Tibial nerve (tissue), 3 donors: Measurements from ENCODE around the gene PELO.

Experiments
- POLR2A ChIP-seq, 2 donors: fragments of 450-650 bp; IDR thresholded peaks; one replicate each; pipeline ENCODE4 v1.6.1; 2017; ENCODE audit warnings: antibody characterized with exemption in 2 of 2, mild to moderate bottlenecking in 2 of 2, moderate library complexity in 2 of 2
- TF ChIP-seq, protein P1 (sequence below), 5 experiments: fragments of 200-600 bp in 3 of 5; fragments of 450-650 bp in 2 of 5; sonication (generic) in 3 of 5; IDR thresholded peaks; one replicate each; pipeline ENCODE4 v1.5.1; 2016 to 2019; ENCODE audit warnings: antibody characterized with exemption in 5 of 5, mild to moderate bottlenecking in 3 of 5, moderate library complexity in 2 of 5

DNA sequence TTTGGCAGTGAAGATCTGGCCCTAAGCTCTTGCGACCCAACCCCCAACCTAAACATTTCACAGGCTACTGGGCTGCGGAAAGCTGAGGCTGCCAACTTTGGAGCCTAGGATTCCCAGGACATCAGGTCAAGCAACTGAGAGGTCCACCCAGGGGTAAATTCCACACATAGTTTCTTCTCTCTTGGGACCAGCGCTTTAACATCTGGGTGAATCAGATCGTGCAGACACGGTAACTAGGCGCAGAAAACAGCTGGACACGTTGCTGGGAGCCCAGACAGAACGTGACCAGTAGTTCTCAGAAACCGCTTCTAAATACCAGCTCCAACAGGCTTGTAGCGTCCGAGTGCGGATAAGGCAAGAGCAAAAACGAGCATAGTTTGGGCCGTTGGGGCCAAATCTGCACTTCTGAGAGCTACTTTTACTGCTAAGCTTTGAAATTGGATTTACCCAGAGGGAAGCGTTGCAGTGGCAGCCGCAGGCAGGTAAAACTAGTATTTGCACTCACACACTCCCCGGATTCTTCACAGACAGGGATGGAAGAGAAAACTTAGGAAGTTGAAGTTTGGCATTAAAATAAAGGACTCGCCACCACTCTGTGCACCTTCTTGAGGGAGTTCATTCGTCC lies 11.8 kb downstream of the PELO start:
- TF ChIP-seq, protein P1, sequence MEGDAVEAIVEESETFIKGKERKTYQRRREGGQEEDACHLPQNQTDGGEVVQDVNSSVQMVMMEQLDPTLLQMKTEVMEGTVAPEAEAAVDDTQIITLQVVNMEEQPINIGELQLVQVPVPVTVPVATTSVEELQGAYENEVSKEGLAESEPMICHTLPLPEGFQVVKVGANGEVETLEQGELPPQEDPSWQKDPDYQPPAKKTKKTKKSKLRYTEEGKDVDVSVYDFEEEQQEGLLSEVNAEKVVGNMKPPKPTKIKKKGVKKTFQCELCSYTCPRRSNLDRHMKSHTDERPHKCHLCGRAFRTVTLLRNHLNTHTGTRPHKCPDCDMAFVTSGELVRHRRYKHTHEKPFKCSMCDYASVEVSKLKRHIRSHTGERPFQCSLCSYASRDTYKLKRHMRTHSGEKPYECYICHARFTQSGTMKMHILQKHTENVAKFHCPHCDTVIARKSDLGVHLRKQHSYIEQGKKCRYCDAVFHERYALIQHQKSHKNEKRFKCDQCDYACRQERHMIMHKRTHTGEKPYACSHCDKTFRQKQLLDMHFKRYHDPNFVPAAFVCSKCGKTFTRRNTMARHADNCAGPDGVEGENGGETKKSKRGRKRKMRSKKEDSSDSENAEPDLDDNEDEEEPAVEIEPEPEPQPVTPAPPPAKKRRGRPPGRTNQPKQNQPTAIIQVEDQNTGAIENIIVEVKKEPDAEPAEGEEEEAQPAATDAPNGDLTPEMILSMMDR (IDR thresholded peaks at IDR 0.05): peak in 1 of 5 experiments; percentile 10
- no peak for TF ChIP-seq POLR2A (IDR thresholded peaks at IDR 0.05)
